Ovary (tissue), 3 donors: ENCODE data around the gene SYNDIG1L.

Source experiments
- EP300 ChIP-seq: sonication (generic); formaldehyde crosslinking; IDR thresholded peaks from one replicate; pipeline ENCODE4 v1.6.1; 2017; ENCODE audit warnings: antibody characterized with exemption
- POLR2A ChIP-seq: fragments of 450-650 bp; IDR thresholded peaks from one replicate; pipeline ENCODE4 v1.6.1; 2017; ENCODE audit warnings: antibody characterized with exemption, mild to moderate bottlenecking, moderate library complexity
- TF ChIP-seq, protein P1 (sequence below), 3 donors: fragments of 450-650 bp in 2 of 3; fragments of 200-600 bp in 1 of 3; IDR thresholded peaks; one replicate each; pipeline versions ENCODE4 v1.5.1 to v1.8.0; 2016 to 2022; ENCODE audit warnings: antibody characterized with exemption in 3 of 3, mild to moderate bottlenecking in 1 of 3
- donor health status: DM: no; HTN: no; CAD: no.

DNA sequence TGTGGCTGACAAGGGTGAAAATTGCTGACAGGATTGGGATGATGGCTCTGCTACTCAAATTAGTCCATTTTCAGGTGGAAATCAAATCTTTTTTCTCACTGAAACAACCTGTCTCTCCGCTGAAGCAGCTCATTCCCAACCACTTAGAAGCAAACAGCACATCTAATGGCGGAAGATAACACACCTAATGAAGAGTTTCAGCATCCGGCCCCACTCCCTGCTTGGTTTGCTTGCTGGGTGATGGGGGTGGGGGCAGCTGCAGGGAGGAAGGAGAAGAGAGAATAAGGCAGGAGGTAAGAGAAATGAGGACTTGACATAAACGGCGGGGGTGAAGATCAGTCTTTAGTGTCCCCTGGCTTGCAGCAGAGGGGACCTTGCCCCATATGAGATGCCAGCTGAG lies 4.0 kb downstream of the SYNDIG1L start:
- TF ChIP-seq, protein P1, sequence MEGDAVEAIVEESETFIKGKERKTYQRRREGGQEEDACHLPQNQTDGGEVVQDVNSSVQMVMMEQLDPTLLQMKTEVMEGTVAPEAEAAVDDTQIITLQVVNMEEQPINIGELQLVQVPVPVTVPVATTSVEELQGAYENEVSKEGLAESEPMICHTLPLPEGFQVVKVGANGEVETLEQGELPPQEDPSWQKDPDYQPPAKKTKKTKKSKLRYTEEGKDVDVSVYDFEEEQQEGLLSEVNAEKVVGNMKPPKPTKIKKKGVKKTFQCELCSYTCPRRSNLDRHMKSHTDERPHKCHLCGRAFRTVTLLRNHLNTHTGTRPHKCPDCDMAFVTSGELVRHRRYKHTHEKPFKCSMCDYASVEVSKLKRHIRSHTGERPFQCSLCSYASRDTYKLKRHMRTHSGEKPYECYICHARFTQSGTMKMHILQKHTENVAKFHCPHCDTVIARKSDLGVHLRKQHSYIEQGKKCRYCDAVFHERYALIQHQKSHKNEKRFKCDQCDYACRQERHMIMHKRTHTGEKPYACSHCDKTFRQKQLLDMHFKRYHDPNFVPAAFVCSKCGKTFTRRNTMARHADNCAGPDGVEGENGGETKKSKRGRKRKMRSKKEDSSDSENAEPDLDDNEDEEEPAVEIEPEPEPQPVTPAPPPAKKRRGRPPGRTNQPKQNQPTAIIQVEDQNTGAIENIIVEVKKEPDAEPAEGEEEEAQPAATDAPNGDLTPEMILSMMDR (IDR thresholded peaks at IDR 0.05) = no peak
- TF ChIP-seq EP300 = no peak
- no peak for TF ChIP-seq POLR2A
